HCT116 (cell line): ENCODE measurements around the gene IRX1. TPM values are rescaled to one million over a fixed set of nuclear protein-coding genes. Genes with fewer than 3 reads are reported as not detected.

Experiments used
- ATAC-seq: fragments of 200-7000 bp; cut with Tn5 transposase; 2 replicates; pipeline ENCODE4 v1.9.1; 2020; ENCODE audit warnings: mild to moderate bottlenecking, moderate library complexity
- BruUV-seq: library from RNA; stranded (reverse); fragments of 400-500 nt; replicated peaks from 2 replicates; lab custom pipeline; 2021; lab: Mats Ljungman, UMichigan
- CTCF ChIA-PET: fragments of 300-600 bp; sonication (Branson Sonifier 250); formaldehyde crosslinking; loops from one replicate; lab custom pipeline; 2021; ENCODE audit warnings: antibody characterized with exemption; lab: Charles Lee
- POLR2A ChIA-PET: fragments of 300-600, 350-600 bp; sonication (Branson Sonifier 250); formaldehyde crosslinking; loops from one replicate; lab custom pipeline; 2021; ENCODE audit warnings: antibody characterized with exemption; lab: Charles Lee
- RAD21 ChIA-PET, 2 experiments: fragments of 300-600 bp; sonication (Branson Sonifier 250); formaldehyde crosslinking; loops; one replicate each; lab custom pipeline; 2023; ENCODE audit warnings: low total read pairs in 2 of 2; ENCODE audit not compliant: uncharacterized antibody in 2 of 2, unreplicated experiment in 2 of 2, low non-redundant PET in 1 of 2; lab: Charles Lee
- DNase-seq: peaks from one replicate; pipeline ENCODE4 v3.0.0-alpha.2; 2010; ENCODE audit warnings: low read depth, low spot score
- H2AFZ ChIP-seq: fragments of 200-600 bp; shearing (Covaris generic), sonication (generic); 2 replicates; pipeline ENCODE4 v1.6.1; 2017; ENCODE audit warnings: low read depth, mixed run types, mixed read lengths, antibody characterized with exemption, low read length; ENCODE audit not compliant: poor library complexity, severe bottlenecking
- H3K27ac ChIP-seq: 2 replicates; pipeline ENCODE4 v1.5.1; 2012; ENCODE audit warnings: low read depth, low read length
- H3K27me3 ChIP-seq: fragments of 200-600 bp; sonication (generic); 2 replicates; pipeline ENCODE4 v1.6.1; 2016; ENCODE audit warnings: mixed run types, low read length, mixed read lengths; ENCODE audit not compliant: insufficient read depth
- H3K36me3 ChIP-seq, 2 experiments: fragments of 200-500 bp in 1 of 2; fragments of 200-600 bp in 1 of 2; sonication (Bioruptor generic) in 1 of 2; sonication (generic) in 1 of 2; 2 replicates each; pipeline versions ENCODE4 v1.5.1 to v1.6.1; 2014 to 2016; ENCODE audit warnings: low read length in 2 of 2, inconsistent platforms in 1 of 2, mixed read lengths in 1 of 2, mixed run types in 1 of 2; ENCODE audit not compliant: insufficient read depth in 2 of 2, control insufficient read depth in 1 of 2
- H3K4me1 ChIP-seq, 2 experiments: fragments of 200-600 bp in 1 of 2; sonication (generic) in 1 of 2; 2 replicates each; pipeline versions ENCODE4 v1.5.1 to v1.6.1; 2012 to 2017; ENCODE audit warnings: low read length in 2 of 2, inconsistent platforms in 1 of 2, mild to moderate bottlenecking in 1 of 2, mixed read lengths in 1 of 2, mixed run types in 1 of 2, moderate library complexity in 1 of 2; ENCODE audit not compliant: insufficient read depth in 2 of 2, control insufficient read depth in 1 of 2
- H3K4me2 ChIP-seq: fragments of 200-600 bp; sonication (generic); 2 replicates; pipeline ENCODE4 v1.6.1; 2017; ENCODE audit warnings: mixed run types, low read length, mixed read lengths
- H3K4me3 ChIP-seq, 2 experiments: fragments of 200-600 bp in 1 of 2; sonication (generic) in 1 of 2; replicated peaks in 1 of 2; 2 replicates each; pipeline ENCODE4 v1.5.1; 2011 to 2016; ENCODE audit warnings: low read length in 2 of 2, control low read depth in 1 of 2, low read depth in 1 of 2, mild to moderate bottlenecking in 1 of 2, mixed read lengths in 1 of 2, mixed run types in 1 of 2
- H3K79me2 ChIP-seq: fragments of 200-600 bp; sonication (generic); 2 replicates; pipeline ENCODE4 v1.6.1; 2017; ENCODE audit warnings: mild to moderate bottlenecking, mixed run types, low read length, moderate library complexity, mixed read lengths; ENCODE audit not compliant: insufficient read depth
- H3K9ac ChIP-seq: fragments of 200-600 bp; sonication (generic); 2 replicates; pipeline ENCODE4 v1.6.1; 2016; ENCODE audit warnings: low read length, mixed read lengths
- H3K9me2 ChIP-seq: fragments of 200-600 bp; sonication (generic), shearing (Covaris generic); 2 replicates; pipeline ENCODE4 v1.6.1; 2017; ENCODE audit warnings: mixed run types, mild to moderate bottlenecking, moderate library complexity; ENCODE audit not compliant: insufficient read depth
- H3K9me3 ChIP-seq, 2 experiments: fragments of 200-500 bp in 1 of 2; fragments of 200-600 bp in 1 of 2; sonication (Bioruptor generic) in 1 of 2; sonication (generic) in 1 of 2; 2 replicates each; pipeline ENCODE4 v1.6.1; 2014 to 2017; ENCODE audit warnings: low read length in 2 of 2, mixed read lengths in 2 of 2, inconsistent platforms in 1 of 2, low read depth in 1 of 2, mild to moderate bottlenecking in 1 of 2, mixed run types in 1 of 2, moderate library complexity in 1 of 2; ENCODE audit not compliant: control insufficient read depth in 1 of 2, insufficient read depth in 1 of 2
- H4K20me1 ChIP-seq: fragments of 200-600 bp; sonication (generic), shearing (Covaris generic); 2 replicates; pipeline ENCODE4 v1.6.1; 2017; ENCODE audit warnings: mixed run types, mild to moderate bottlenecking, moderate library complexity; ENCODE audit not compliant: insufficient read depth
- CEBPB ChIP-seq: IDR thresholded peaks from 2 replicates; pipeline ENCODE4 v1.6.1; 2012; ENCODE audit warnings: low read depth
- ELF1 ChIP-seq: IDR thresholded peaks from 2 replicates; pipeline ENCODE4 v1.6.1; 2012; ENCODE audit warnings: low read depth, borderline replicate concordance
- EZH2phosphoT487 ChIP-seq: fragments of 200-600 bp; IDR thresholded peaks from 2 replicates; pipeline ENCODE4 v1.6.1; 2018; ENCODE audit warnings: antibody characterized with exemption, borderline replicate concordance
- JUND ChIP-seq: IDR thresholded peaks from 2 replicates; pipeline ENCODE4 v1.6.1; 2012
- POLR2A ChIP-seq: IDR thresholded peaks from 2 replicates; pipeline ENCODE4 v1.7.0; 2011; ENCODE audit warnings: borderline replicate concordance; ENCODE audit not compliant: insufficient read depth, insufficient read length; ENCODE audit errors: extremely low read depth
- REST ChIP-seq: IDR thresholded peaks from 2 replicates; pipeline ENCODE4 v1.6.1; 2012; ENCODE audit warnings: low read depth
- SP1 ChIP-seq: IDR thresholded peaks from 2 replicates; pipeline ENCODE4 v1.6.1; 2012; ENCODE audit warnings: low read depth
- ZBTB33 ChIP-seq: IDR thresholded peaks from 2 replicates; pipeline ENCODE4 v1.6.1; 2011; ENCODE audit warnings: mild to moderate bottlenecking, low read length, moderate library complexity; ENCODE audit not compliant: insufficient replicate concordance; ENCODE audit errors: extremely low read depth
- ZFX ChIP-seq: fragments of 450-650 bp; IDR thresholded peaks from 2 replicates; pipeline ENCODE4 v1.6.1; 2017
- ZNF274 ChIP-seq: fragments of 200-500 bp; sonication (Bioruptor generic); IDR thresholded peaks from 2 replicates; pipeline ENCODE4 v1.6.1; 2014; ENCODE audit warnings: mild to moderate bottlenecking, low read depth, low read length, inconsistent platforms
- intact Hi-C: fragments of 100-400 bp; cut with micrococcal nuclease; formaldehyde crosslinking; loops from 2 replicates; pipeline ENCODE4 v1.10.0; 2022
- total RNA-seq: library from RNA; stranded (reverse); gene quantifications from one replicate; pipeline ENCODE4 v1.2.1, GENCODE V29; 2021; ENCODE audit not compliant: unreplicated experiment
- TF ChIP-seq, protein P1 (sequence below): IDR thresholded peaks from 2 replicates; pipeline ENCODE4 v1.6.1; 2012

IRX1 gene
- total RNA-seq, 1 experiment from 2014 or later, result not detected

DNA sequence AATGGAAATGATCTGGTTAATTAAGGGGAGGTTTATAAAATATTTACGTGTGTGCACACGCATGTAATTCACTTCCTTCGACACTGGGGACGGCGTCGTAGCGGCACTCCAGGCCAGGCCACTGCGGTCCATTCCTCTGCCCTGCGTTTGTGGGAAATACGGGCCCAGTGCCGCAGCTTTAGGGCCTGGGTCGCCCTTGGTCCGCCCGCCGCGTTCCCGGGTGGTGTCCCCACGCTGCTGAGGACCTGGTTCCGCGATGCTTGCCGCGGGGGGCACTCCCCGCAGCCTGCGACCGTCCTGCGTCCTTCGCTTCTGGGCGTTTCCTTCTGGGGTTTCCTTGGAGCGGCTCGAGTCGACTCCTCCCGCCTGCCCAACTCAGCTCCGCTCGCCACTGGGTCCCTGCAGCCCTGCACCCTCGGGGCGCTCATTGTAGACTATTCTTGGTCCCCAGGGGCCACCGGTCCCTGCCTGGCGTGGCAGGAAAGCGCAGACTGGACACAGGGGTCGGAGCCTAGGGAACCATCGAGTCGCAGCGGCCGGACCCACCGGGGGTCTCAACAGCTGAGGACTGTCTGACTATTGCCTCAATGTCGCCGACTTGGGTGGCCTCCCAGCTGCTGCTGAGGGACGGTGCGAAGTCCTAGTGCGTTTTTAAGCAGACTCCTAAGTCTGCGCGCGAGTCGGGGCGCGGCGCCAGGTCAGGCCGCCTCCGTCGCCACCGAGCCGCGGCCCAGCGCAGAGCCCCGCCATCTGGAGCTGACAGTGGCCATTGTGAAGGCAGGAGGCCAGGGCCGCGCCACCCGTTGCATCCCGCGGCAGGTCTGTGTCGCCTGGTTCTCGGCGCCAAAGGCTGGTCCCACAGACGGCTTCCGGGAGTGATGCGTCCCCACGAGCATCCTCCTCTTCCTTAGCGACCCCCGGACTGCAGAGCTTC lies 4.4 kb upstream of the IRX1 start:
- Histone ChIP-seq H3K27ac (no peak overlapping the region), H3K9me2 (no peaks in the 10 kb centered on the region), H3K4me1 (no peaks in the 10 kb centered on the region), H3K79me2 (no peaks in the 10 kb centered on the region), H2AFZ (no peak overlapping the region), H3K36me3 (no peaks in the 10 kb centered on the region), H3K9me3 (peaks cover 1 to 18% of the 10 kb centered on the region in 2 experiments; a peak in 2 of 4 replicates), H4K20me1 (no peaks in the 10 kb centered on the region), H3K4me3 (no peak overlapping the region), H3K27me3 (no peaks in the 10 kb centered on the region), H3K4me2 (no peak overlapping the region), H3K9ac (no peak overlapping the region)
- CTCF ChIA-PET, result no interaction called here
- TF ChIP-seq REST (no peak), SP1 (no peak), ELF1 (no peak)
- BruUV-seq, result no TSS peak
- DNase-seq (no peak), ATAC-seq (no peak)
- POLR2A ChIA-PET, result no interaction called here
- RAD21 ChIA-PET, result no interaction called here
- intact Hi-C loops, result no loop called here

DNA sequence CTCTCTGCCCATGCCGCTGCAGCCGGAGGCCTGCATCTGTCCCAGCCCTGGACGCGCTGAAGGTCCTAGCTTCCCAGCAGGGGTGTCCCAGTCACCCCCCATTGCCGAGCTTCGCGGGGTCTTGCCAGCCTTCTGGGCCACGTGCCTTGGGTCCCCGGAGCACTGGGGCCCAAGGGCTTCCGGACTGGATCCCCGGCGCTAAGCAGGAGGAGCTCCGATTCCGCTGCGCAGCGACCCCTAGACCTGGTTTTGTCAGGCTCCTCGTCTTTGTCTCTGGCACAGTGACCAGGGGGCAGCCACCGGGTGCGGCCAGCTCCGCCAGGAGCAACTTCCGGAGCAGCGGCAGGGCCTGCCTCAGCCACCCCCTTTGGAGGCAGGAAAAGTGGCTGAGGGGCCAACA lies 3.3 kb upstream of the IRX1 start:
- CTCF ChIA-PET, result no interaction called here
- no peak overlapping the region for H3K9ac ChIP-seq
- H3K9me3 ChIP-seq, result peaks cover 0 to 15% of the 10 kb centered on the region in 2 experiments; a peak in 2 of 4 replicates
- no peaks in the 10 kb centered on the region for H3K9me2 ChIP-seq
- H3K36me3 ChIP-seq, result no peaks in the 10 kb centered on the region
- DNase-seq, result no peak
- no peak overlapping the region for H3K4me3 ChIP-seq
- H3K27ac ChIP-seq, result no peak overlapping the region
- H3K4me1 ChIP-seq, result no peaks in the 10 kb centered on the region
- intact Hi-C loops, result no loop called here
- RAD21 ChIA-PET, result no interaction called here
- POLR2A ChIA-PET, result no interaction called here
- no TSS peak for BruUV-seq
- H2AFZ ChIP-seq, result no peak overlapping the region
- TF ChIP-seq CEBPB (no peak), ZBTB33 (no peak), ZNF274 (no peak), JUND (no peak), ZFX (no peak), EZH2phosphoT487 (no peak), POLR2A (no peak)
- TF ChIP-seq, protein P1, sequence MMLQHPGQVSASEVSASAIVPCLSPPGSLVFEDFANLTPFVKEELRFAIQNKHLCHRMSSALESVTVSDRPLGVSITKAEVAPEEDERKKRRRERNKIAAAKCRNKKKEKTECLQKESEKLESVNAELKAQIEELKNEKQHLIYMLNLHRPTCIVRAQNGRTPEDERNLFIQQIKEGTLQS, result no peak
- H3K4me2 ChIP-seq, result no peak overlapping the region
- no peaks in the 10 kb centered on the region for H3K27me3 ChIP-seq
- ATAC-seq, result no peak
- H3K79me2 ChIP-seq, result no peaks in the 10 kb centered on the region
- H4K20me1 ChIP-seq, result no peaks in the 10 kb centered on the region
